A549 (cell line): Measurements from ENCODE around the gene INPPL1. TPM values are rescaled to one million over a fixed set of nuclear protein-coding genes. Genes with fewer than 3 reads are reported as not detected.
A peak's percentile ranks its signal among the peaks of the same experiment; 100 is the strongest.

Experiments used
- ATAC-seq, 2 experiments: fragments of 200-7000 bp in 1 of 2; fragments of >200 bp in 1 of 2; cut with Nextera tagmentation in 1 of 2; cut with Tn5 transposase in 1 of 2; 3 replicates each; pipeline versions ENCODE4 v1.8.0 to v1.9.1; 2018 to 2020; ENCODE audit warnings: mild to moderate bottlenecking in 1 of 2, moderate library complexity in 1 of 2
- CTCF ChIA-PET: fragments of 300-600 bp; sonication (Branson Sonifier 250); formaldehyde crosslinking; extraction: SDS; loops from one replicate; lab custom pipeline; 2021; ENCODE audit warnings: antibody characterized with exemption, inconsistent platforms; lab: Yijun Ruan, JAX
- POLR2A ChIA-PET: fragments of 350-600 bp; formaldehyde crosslinking; extraction: SDS; loops from one replicate; lab custom pipeline; 2021; ENCODE audit warnings: antibody characterized with exemption, inconsistent platforms; lab: Yijun Ruan, JAX
- DNase-seq, 2 experiments: peaks; one replicate each; pipeline versions ENCODE4 v3.0.0 to v3.0.0-alpha.2; 2011 to 2016; ENCODE audit warnings: low read depth in 1 of 2, low spot score in 1 of 2
- FAIRE-seq: peaks from 2 replicates; lab custom pipeline; 2011; peaks lifted over from hg19 to GRCh38; lab: Jason Lieb, UNC
- H3K27ac ChIP-seq, 2 experiments: fragments of >200 bp; sonication (Bioruptor Twin); formaldehyde crosslinking; 3 replicates each; pipeline ENCODE4 v1.5.1; 2016 to 2017
- H3K4me1 ChIP-seq: fragments of >200 bp; sonication (Bioruptor Twin); formaldehyde crosslinking; 3 replicates; pipeline ENCODE4 v1.6.1; 2016
- H3K4me2 ChIP-seq: fragments of >200 bp; sonication (Bioruptor Twin); formaldehyde crosslinking; 3 replicates; pipeline ENCODE4 v1.6.1; 2016
- H3K4me3 ChIP-seq: fragments of >200 bp; sonication (Bioruptor Twin); formaldehyde crosslinking; 3 replicates; pipeline ENCODE4 v1.5.1; 2016
- H3K9me3 ChIP-seq: fragments of >200 bp; sonication (Bioruptor Twin); formaldehyde crosslinking; 3 replicates; pipeline ENCODE4 v1.6.1; 2016
- CBX2 ChIP-seq: fragments of 200-600 bp; sonication (generic); IDR thresholded peaks from 2 replicates; pipeline ENCODE4 v1.6.1; 2016; ENCODE audit warnings: low read depth, mild to moderate bottlenecking, borderline replicate concordance
- CBX8 ChIP-seq: fragments of 200-600 bp; sonication (generic); IDR thresholded peaks from 2 replicates; pipeline ENCODE4 v1.6.1; 2016
- CHD2 ChIP-seq: fragments of 150-350 bp; IDR thresholded peaks from 2 replicates; pipeline ENCODE4 v1.6.1; 2014; ENCODE audit warnings: low read length; ENCODE audit not compliant: partially characterized antibody
- EHF ChIP-seq: fragments of 250-450 bp; sonication (Bioruptor Pico); IDR thresholded peaks from 2 replicates; pipeline ENCODE4 v1.5.0; 2020; ENCODE audit warnings: mild to moderate bottlenecking
- EHMT2 ChIP-seq: fragments of 200-600 bp; sonication (generic); IDR thresholded peaks from 2 replicates; pipeline ENCODE4 v1.6.1; 2016; ENCODE audit warnings: antibody characterized with exemption, low read depth, mild to moderate bottlenecking, moderate library complexity
- HOXB5 ChIP-seq: fragments of 250-450 bp; sonication (Bioruptor Pico); IDR thresholded peaks from 2 replicates; pipeline ENCODE4 v1.5.0; 2020; ENCODE audit warnings: mild to moderate bottlenecking, moderate library complexity
- JUN ChIP-seq, 2 experiments: fragments of >200 bp; sonication (Bioruptor Twin); formaldehyde crosslinking; IDR thresholded peaks; 2 replicates in 1 of 2; 3 replicates in 1 of 2; pipeline ENCODE4 v1.6.1; 2016 to 2017
- JUNB ChIP-seq: fragments of >200 bp; sonication (Bioruptor Twin); formaldehyde crosslinking; IDR thresholded peaks from 2 replicates; pipeline ENCODE4 v1.6.1; 2016
- KDM1A ChIP-seq: fragments of 200-600 bp; sonication (generic); IDR thresholded peaks from 2 replicates; pipeline ENCODE4 v1.6.1; 2016; ENCODE audit warnings: low read depth, mild to moderate bottlenecking
- MAZ ChIP-seq: fragments of 150-350 bp; IDR thresholded peaks from 2 replicates; pipeline ENCODE4 v1.6.1; 2014; ENCODE audit warnings: antibody characterized with exemption, low read depth, low read length, borderline replicate concordance
- PHF8 ChIP-seq: fragments of 200-600 bp; sonication (generic); IDR thresholded peaks from 2 replicates; pipeline ENCODE4 v1.6.1; 2016; ENCODE audit warnings: low read depth, mild to moderate bottlenecking, antibody characterized with exemption, moderate library complexity, borderline replicate concordance
- POLR2A ChIP-seq: IDR thresholded peaks from 2 replicates; pipeline ENCODE4 v1.6.1; 2012; ENCODE audit warnings: mild to moderate bottlenecking, low read length
- RCOR1 ChIP-seq: fragments of 150-350 bp; IDR thresholded peaks from 2 replicates; pipeline ENCODE4 v1.6.1; 2014; ENCODE audit warnings: antibody characterized with exemption, low read length, low read depth
- TFCP2L1 ChIP-seq: fragments of 250-450 bp; sonication (Bioruptor Pico); IDR thresholded peaks from 2 replicates; pipeline ENCODE4 v1.5.0; 2021; ENCODE audit warnings: mild to moderate bottlenecking
- TP53 ChIP-seq: fragments of 250-450 bp; sonication (Bioruptor Pico); IDR thresholded peaks from 2 replicates; pipeline ENCODE4 v1.5.0; 2021; ENCODE audit warnings: mild to moderate bottlenecking, moderate library complexity
- ZC3H11A ChIP-seq: fragments of 450-650 bp; IDR thresholded peaks from 2 replicates; pipeline ENCODE4 v1.6.1; 2014; ENCODE audit warnings: antibody characterized with exemption, mild to moderate bottlenecking
- WGBS: methylation state at CpG from one replicate; pipeline ENCODE4 v1.1.6; 2017; ENCODE audit errors: missing lambda C conversion rate; 5-methylcytosine and 5-hydroxymethylcytosine counted together
- polyA plus RNA-seq, 4 experiments: library from polyadenylated mRNA; depleted of rRNA in 3 of 4; stranded (reverse); fragments of >200 nt; fragmentation: RNase III in 1 of 4; extraction: RNeasy Plus Mini Kit Qiagen cat#74134 plus additional on column Dnase treatment in 1 of 4; gene quantifications; 2 replicates in 3 of 4; 3 replicates in 1 of 4; pipeline ENCODE4 v1.2.3, GENCODE V29; 2011 to 2017
- TF ChIP-seq, protein P1 (sequence below): fragments of 250-450 bp; sonication (Bioruptor Pico); IDR thresholded peaks from 2 replicates; pipeline ENCODE4 v1.5.0; 2021; ENCODE audit warnings: mild to moderate bottlenecking, moderate library complexity, borderline replicate concordance
- TF ChIP-seq, protein P2 (sequence below): fragments of 250-450 bp; sonication (Bioruptor Pico); IDR thresholded peaks from 2 replicates; pipeline ENCODE4 v1.5.0; 2020; ENCODE audit warnings: low read depth, mild to moderate bottlenecking, moderate library complexity
- TF ChIP-seq, protein P3 (sequence below): IDR thresholded peaks from 2 replicates; pipeline ENCODE4 v1.6.1; 2012
- TF ChIP-seq, protein P4 (sequence below): IDR thresholded peaks from 2 replicates; pipeline ENCODE4 v1.6.1; 2012; ENCODE audit warnings: low read depth, borderline replicate concordance
- TF ChIP-seq, protein P5 (sequence below): fragments of >200 bp; sonication (Bioruptor Twin); formaldehyde crosslinking; IDR thresholded peaks from 3 replicates; pipeline ENCODE4 v1.5.1; 2016

The INPPL1 gene
- polyA plus RNA-seq, 2 of the 4 experiments (the other 2 are of a cell fraction), result 67.4 to 103 TPM

DNA sequence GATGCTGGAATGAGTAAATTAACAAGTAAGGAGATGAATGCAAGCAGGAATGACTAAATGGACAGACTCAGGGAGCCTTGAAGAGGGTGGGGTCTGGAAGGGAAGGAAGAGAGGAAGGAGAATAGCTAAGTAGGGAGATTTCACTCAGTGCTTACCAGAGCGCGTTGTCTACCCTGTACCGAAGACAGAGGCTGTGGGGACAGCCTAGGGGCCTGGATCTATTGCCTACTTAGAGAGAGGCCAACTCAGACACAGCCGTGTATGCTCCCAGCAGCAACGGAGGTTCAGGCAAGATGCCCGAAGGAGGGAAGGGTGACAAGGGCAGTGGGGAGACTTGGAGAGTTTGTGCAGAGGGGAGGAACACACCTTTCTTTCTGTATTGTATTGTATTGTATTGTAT is 7.9 kb upstream of the INPPL1 start, which contains the start of gene FOLR2:
Gene FOLR2, plus strand, starts transcription at position 157 of the 400 bp plus-strand sequence. CDS start 1,791 bp downstream, outside the sequence.
- ChIA-PET POLR2A (no interaction called here), CTCF (interaction anchor here (0.6 kb wide), 1 partner anchor 22 kb away, joined by 3 read pairs; no protein-coding TSS in a partner anchor)
- WGBS, result 78% methylated on average over 6 of the region's 6 CpGs
- Histone ChIP-seq H3K9me3 (no peaks in the 10 kb centered on the region), H3K4me3 (no peak within 1 kb of the TSS), H3K27ac (no peak within 1 kb of the TSS), H3K4me1 (no peaks in the 10 kb centered on the region), H3K4me2 (no peak within 1 kb of the TSS)
- FAIRE-seq (no peak), ATAC-seq (peak in 1 of 2 experiments; percentile 23; a peak in 1 of 6 replicates), DNase-seq (no peak)
- TF ChIP-seq HOXB5 (CRISPR knock-in tag) (no peak), CBX2 (no peak), EHMT2 (no peak), MAZ (no peak), KDM1A (no peak), JUNB (no peak), TFCP2L1 (no peak), RCOR1 (no peak), EHF (no peak), JUN (IDR thresholded peaks at IDR 0.05) (no peak), PHF8 (no peak), CHD2 (no peak), CBX8 (no peak)
- TF ChIP-seq, protein P1, sequence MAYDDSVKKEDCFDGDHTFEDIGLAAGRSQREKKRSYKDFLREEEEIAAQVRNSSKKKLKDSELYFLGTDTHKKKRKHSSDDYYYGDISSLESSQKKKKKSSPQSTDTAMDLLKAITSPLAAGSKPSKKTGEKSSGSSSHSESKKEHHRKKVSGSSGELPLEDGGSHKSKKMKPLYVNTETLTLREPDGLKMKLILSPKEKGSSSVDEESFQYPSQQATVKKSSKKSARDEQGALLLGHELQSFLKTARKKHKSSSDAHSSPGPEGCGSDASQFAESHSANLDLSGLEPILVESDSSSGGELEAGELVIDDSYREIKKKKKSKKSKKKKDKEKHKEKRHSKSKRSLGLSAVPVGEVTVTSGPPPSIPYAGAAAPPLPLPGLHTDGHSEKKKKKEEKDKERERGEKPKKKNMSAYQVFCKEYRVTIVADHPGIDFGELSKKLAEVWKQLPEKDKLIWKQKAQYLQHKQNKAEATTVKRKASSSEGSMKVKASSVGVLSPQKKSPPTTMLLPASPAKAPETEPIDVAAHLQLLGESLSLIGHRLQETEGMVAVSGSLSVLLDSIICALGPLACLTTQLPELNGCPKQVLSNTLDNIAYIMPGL (CRISPR knock-in tag), result no peak
- TF ChIP-seq, protein P2, sequence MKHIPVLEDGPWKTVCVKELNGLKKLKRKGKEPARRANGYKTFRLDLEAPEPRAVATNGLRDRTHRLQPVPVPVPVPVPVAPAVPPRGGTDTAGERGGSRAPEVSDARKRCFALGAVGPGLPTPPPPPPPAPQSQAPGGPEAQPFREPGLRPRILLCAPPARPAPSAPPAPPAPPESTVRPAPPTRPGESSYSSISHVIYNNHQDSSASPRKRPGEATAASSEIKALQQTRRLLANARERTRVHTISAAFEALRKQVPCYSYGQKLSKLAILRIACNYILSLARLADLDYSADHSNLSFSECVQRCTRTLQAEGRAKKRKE (CRISPR knock-in tag), result no peak
- TF ChIP-seq, protein P3, sequence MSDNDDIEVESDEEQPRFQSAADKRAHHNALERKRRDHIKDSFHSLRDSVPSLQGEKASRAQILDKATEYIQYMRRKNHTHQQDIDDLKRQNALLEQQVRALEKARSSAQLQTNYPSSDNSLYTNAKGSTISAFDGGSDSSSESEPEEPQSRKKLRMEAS, result no peak
- TF ChIP-seq, protein P4, sequence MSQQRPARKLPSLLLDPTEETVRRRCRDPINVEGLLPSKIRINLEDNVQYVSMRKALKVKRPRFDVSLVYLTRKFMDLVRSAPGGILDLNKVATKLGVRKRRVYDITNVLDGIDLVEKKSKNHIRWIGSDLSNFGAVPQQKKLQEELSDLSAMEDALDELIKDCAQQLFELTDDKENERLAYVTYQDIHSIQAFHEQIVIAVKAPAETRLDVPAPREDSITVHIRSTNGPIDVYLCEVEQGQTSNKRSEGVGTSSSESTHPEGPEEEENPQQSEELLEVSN, result no peak
- TF ChIP-seq, protein P5, sequence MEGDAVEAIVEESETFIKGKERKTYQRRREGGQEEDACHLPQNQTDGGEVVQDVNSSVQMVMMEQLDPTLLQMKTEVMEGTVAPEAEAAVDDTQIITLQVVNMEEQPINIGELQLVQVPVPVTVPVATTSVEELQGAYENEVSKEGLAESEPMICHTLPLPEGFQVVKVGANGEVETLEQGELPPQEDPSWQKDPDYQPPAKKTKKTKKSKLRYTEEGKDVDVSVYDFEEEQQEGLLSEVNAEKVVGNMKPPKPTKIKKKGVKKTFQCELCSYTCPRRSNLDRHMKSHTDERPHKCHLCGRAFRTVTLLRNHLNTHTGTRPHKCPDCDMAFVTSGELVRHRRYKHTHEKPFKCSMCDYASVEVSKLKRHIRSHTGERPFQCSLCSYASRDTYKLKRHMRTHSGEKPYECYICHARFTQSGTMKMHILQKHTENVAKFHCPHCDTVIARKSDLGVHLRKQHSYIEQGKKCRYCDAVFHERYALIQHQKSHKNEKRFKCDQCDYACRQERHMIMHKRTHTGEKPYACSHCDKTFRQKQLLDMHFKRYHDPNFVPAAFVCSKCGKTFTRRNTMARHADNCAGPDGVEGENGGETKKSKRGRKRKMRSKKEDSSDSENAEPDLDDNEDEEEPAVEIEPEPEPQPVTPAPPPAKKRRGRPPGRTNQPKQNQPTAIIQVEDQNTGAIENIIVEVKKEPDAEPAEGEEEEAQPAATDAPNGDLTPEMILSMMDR, result no peak

- POLR2A ChIA-PET, result no interaction called here
- no peak for ATAC-seq
- Histone ChIP-seq H3K27ac (no peak overlapping the region), H3K4me1 (peaks cover 4% of the 10 kb centered on the region)
- TF ChIP-seq TP53 (CRISPR knock-in tag), result no peak
- no peak for TF ChIP-seq POLR2A
- TF ChIP-seq ZC3H11A, result no peak
- TF ChIP-seq, all 56 proteins: peak for 0
- CTCF ChIA-PET, result interaction anchor here (1.8 kb wide), 1 partner anchor 196 kb away, joined by 4 read pairs; no protein-coding TSS in a partner anchor
- 33% methylated on average over 2 of the region's 2 CpGs for WGBS
- FAIRE-seq (no peak), DNase-seq (no peak)
- Histone ChIP-seq H3K4me3 (no peak overlapping the region), H3K9me3 (no peaks in the 10 kb centered on the region), H3K4me2 (no peak overlapping the region)
These were observed 6.7 kb upstream of the INPPL1 start for GRCh38 chr11:72217841-72218240.
